HepG2 (cell line): Measurements from ENCODE around the gene TASOR. TPM values are rescaled to one million over a fixed set of nuclear protein-coding genes. Genes with fewer than 3 reads are reported as not detected.

ENCODE experiments used
- BORCS8-MEF2B ChIP-seq: sonication (generic); formaldehyde crosslinking; IDR thresholded peaks from 2 replicates; pipeline ENCODE4 v1.8.0; 2022; ENCODE audit warnings: mild to moderate bottlenecking, missing genetic modification reagents
- CAMTA2 ChIP-seq: sonication (generic); formaldehyde crosslinking; IDR thresholded peaks from 2 replicates; pipeline ENCODE4 v1.4.0; 2020; ENCODE audit warnings: mild to moderate bottlenecking, missing genetic modification reagents, borderline replicate concordance
- FOXA1 ChIP-seq, 2 experiments: fragments of 450-650 bp in 1 of 2; sonication (generic) in 1 of 2; formaldehyde crosslinking in 1 of 2; IDR thresholded peaks; 2 replicates each; pipeline versions ENCODE4 v1.4.0 to v1.6.1; 2016 to 2020; ENCODE audit warnings: missing genetic modification reagents in 1 of 2
- GABPA ChIP-seq, 2 experiments: IDR thresholded peaks; 2 replicates each; pipeline ENCODE4 v1.6.1; 2011 to 2016; ENCODE audit warnings: low read depth in 2 of 2, low read length in 1 of 2, missing biosample characterization in 1 of 2, missing genetic modification characterization in 1 of 2
- KDM5A ChIP-seq: fragments of 200-600 bp; sonication (generic); IDR thresholded peaks from 2 replicates; pipeline ENCODE4 v1.7.0; 2018; ENCODE audit warnings: antibody characterized with exemption, mild to moderate bottlenecking, low read length, borderline replicate concordance
- LCORL ChIP-seq, 2 experiments: fragments of 450-650 bp in 1 of 2; sonication (generic) in 1 of 2; formaldehyde crosslinking in 1 of 2; IDR thresholded peaks; 2 replicates each; pipeline versions ENCODE4 v1.5.0 to v1.6.1; 2017 to 2020; ENCODE audit warnings: antibody characterized with exemption in 1 of 2, missing genetic modification reagents in 1 of 2
- NONO ChIP-seq, 2 experiments: fragments of 450-650 bp in 1 of 2; sonication (generic) in 1 of 2; formaldehyde crosslinking in 1 of 2; IDR thresholded peaks in 1 of 2; conservative IDR thresholded peaks in 1 of 2; 2 replicates each; pipeline versions ENCODE4 v1.6.1 to v1.8.0; 2017 to 2022; ENCODE audit warnings: mild to moderate bottlenecking in 1 of 2, missing genetic modification reagents in 1 of 2, moderate library complexity in 1 of 2
- SAFB2 ChIP-seq: sonication (generic); formaldehyde crosslinking; IDR thresholded peaks from 2 replicates; pipeline ENCODE4 v1.5.1; 2020; ENCODE audit warnings: missing genetic modification reagents, low read depth, mild to moderate bottlenecking, borderline replicate concordance
- SNAPC2 ChIP-seq: sonication (generic); formaldehyde crosslinking; IDR thresholded peaks from 2 replicates; pipeline ENCODE4 v1.8.1; 2022; ENCODE audit warnings: mild to moderate bottlenecking, missing genetic modification reagents
- ZBTB46 ChIP-seq: sonication (generic); formaldehyde crosslinking; IDR thresholded peaks from 2 replicates; pipeline ENCODE4 v1.4.0; 2020; ENCODE audit warnings: mild to moderate bottlenecking, missing genetic modification reagents, borderline replicate concordance
- ZC3H13 ChIP-seq: sonication (generic); formaldehyde crosslinking; IDR thresholded peaks from 2 replicates; pipeline ENCODE4 v1.8.1; 2023; ENCODE audit warnings: mild to moderate bottlenecking, missing genetic modification reagents, moderate library complexity
- ZMAT3 ChIP-seq: sonication (generic); formaldehyde crosslinking; conservative IDR thresholded peaks from 2 replicates; pipeline ENCODE4 v1.7.0; 2021; ENCODE audit warnings: missing genetic modification reagents
- ZNF335 ChIP-seq: sonication (generic); formaldehyde crosslinking; IDR thresholded peaks from 2 replicates; pipeline ENCODE4 v1.4.0; 2020; ENCODE audit warnings: missing genetic modification reagents
- ZNF547 ChIP-seq: sonication (generic); formaldehyde crosslinking; IDR thresholded peaks from 2 replicates; pipeline ENCODE4 v1.5.1; 2020; ENCODE audit warnings: mild to moderate bottlenecking, missing genetic modification reagents
- ZNF672 ChIP-seq: sonication (generic); formaldehyde crosslinking; IDR thresholded peaks from 2 replicates; pipeline ENCODE4 v1.8.1; 2022; ENCODE audit warnings: missing genetic modification reagents
- ZNF704 ChIP-seq: sonication (generic); formaldehyde crosslinking; IDR thresholded peaks from 2 replicates; pipeline ENCODE4 v1.8.1; 2023; ENCODE audit warnings: mild to moderate bottlenecking, inconsistent platforms, moderate library complexity, missing genetic modification reagents, borderline replicate concordance
- polyA plus RNA-seq, 8 experiments: library from polyadenylated mRNA; depleted of rRNA in 3 of 8; stranded (reverse) in 7 of 8; unstranded in 1 of 8; fragments of >200 nt; fragmentation: Illumina TruSeq in 4 of 8; extraction: Trizol in 4 of 8; gene quantifications; 2 replicates each; pipeline versions ENCODE4 v1.2.1 to v1.2.3, GENCODE V29; 2011 to 2016; ENCODE audit warnings: low read depth in 4 of 8, missing spikeins in 1 of 8, mixed read lengths in 1 of 8; ENCODE audit not compliant: insufficient read depth in 1 of 8
- total RNA-seq, 5 experiments: library from RNA; depleted of rRNA; stranded (reverse); fragments of >200 nt; fragmentation: Illumina TruSeq; extraction: Trizol; gene quantifications; 2 replicates each; pipeline ENCODE4 v1.2.3, GENCODE V29; 2016; ENCODE audit warnings: low read depth in 1 of 5
- TF ChIP-seq, protein P1 (sequence below): sonication (generic); formaldehyde crosslinking; conservative IDR thresholded peaks from 2 replicates; pipeline ENCODE4 v1.8.0; 2022; ENCODE audit warnings: missing genetic modification reagents
- TF ChIP-seq, protein P2 (sequence below), 2 experiments: IDR thresholded peaks; 2 replicates each; pipeline ENCODE4 v1.6.1; 2011 to 2012; ENCODE audit warnings: low read length in 2 of 2, borderline replicate concordance in 1 of 2, low read depth in 1 of 2, mild to moderate bottlenecking in 1 of 2, moderate library complexity in 1 of 2

TASOR gene
- total and polyA plus RNA-seq, 2 of the 13 experiments (the other 11 are each of a cell fraction or from before 2014, with no cell fraction given) = 20.1 to 32.5 TPM

- TF ChIP-seq ZBTB46 (no peak; the same call in 1 of the 2 replicates), ZNF704 (CRISPR knock-in tag) (peak; percentile 89), ZC3H13 (CRISPR knock-in tag) (peak; percentile 19; the same call in 1 of the 2 replicates), ZNF672 (CRISPR knock-in tag) (no peak), KDM5A (no peak), ZNF547 (CRISPR knock-in tag) (peak; percentile 97), CAMTA2 (no peak), NONO (IDR thresholded peaks at IDR 0.05) (no peak), NONO (CRISPR knock-in tag; conservative IDR thresholded peaks at IDR 0.05) (no peak; the same call in 1 of the 2 replicates), LCORL (IDR thresholded peaks at IDR 0.05) (no peak), LCORL (CRISPR knock-in tag; IDR thresholded peaks at IDR 0.05) (no peak), FOXA1 (IDR thresholded peaks at IDR 0.05) (no peak), FOXA1 (CRISPR knock-in tag; IDR thresholded peaks at IDR 0.05) (no peak), ZMAT3 (CRISPR knock-in tag) (peak; percentile 92), GABPA (IDR thresholded peaks at IDR 0.05; ENCODE audit: low read depth, low read length) (no peak), GABPA (CRISPR knock-in tag; IDR thresholded peaks at IDR 0.05; ENCODE audit: low read depth) (peak; percentile 13; the same call in 1 of the 2 replicates), SAFB2 (CRISPR knock-in tag) (no peak; the same call in 1 of the 2 replicates), SNAPC2 (CRISPR knock-in tag) (no peak), BORCS8-MEF2B (CRISPR knock-in tag) (peak; percentile 91), ZNF335 (no peak)
- TF ChIP-seq, protein P1, sequence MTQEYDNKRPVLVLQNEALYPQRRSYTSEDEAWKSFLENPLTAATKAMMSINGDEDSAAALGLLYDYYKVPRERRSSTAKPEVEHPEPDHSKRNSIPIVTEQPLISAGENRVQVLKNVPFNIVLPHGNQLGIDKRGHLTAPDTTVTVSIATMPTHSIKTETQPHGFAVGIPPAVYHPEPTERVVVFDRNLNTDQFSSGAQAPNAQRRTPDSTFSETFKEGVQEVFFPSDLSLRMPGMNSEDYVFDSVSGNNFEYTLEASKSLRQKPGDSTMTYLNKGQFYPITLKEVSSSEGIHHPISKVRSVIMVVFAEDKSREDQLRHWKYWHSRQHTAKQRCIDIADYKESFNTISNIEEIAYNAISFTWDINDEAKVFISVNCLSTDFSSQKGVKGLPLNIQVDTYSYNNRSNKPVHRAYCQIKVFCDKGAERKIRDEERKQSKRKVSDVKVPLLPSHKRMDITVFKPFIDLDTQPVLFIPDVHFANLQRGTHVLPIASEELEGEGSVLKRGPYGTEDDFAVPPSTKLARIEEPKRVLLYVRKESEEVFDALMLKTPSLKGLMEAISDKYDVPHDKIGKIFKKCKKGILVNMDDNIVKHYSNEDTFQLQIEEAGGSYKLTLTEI (CRISPR knock-in tag) = no peak
- TF ChIP-seq, protein P2, sequence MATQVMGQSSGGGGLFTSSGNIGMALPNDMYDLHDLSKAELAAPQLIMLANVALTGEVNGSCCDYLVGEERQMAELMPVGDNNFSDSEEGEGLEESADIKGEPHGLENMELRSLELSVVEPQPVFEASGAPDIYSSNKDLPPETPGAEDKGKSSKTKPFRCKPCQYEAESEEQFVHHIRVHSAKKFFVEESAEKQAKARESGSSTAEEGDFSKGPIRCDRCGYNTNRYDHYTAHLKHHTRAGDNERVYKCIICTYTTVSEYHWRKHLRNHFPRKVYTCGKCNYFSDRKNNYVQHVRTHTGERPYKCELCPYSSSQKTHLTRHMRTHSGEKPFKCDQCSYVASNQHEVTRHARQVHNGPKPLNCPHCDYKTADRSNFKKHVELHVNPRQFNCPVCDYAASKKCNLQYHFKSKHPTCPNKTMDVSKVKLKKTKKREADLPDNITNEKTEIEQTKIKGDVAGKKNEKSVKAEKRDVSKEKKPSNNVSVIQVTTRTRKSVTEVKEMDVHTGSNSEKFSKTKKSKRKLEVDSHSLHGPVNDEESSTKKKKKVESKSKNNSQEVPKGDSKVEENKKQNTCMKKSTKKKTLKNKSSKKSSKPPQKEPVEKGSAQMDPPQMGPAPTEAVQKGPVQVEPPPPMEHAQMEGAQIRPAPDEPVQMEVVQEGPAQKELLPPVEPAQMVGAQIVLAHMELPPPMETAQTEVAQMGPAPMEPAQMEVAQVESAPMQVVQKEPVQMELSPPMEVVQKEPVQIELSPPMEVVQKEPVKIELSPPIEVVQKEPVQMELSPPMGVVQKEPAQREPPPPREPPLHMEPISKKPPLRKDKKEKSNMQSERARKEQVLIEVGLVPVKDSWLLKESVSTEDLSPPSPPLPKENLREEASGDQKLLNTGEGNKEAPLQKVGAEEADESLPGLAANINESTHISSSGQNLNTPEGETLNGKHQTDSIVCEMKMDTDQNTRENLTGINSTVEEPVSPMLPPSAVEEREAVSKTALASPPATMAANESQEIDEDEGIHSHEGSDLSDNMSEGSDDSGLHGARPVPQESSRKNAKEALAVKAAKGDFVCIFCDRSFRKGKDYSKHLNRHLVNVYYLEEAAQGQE (IDR thresholded peaks at IDR 0.05; ENCODE audit: borderline replicate concordance in 1 of 2, low read depth in 1 of 2, low read length in 2 of 2) = no peak
Measured at GRCh38 chr3:56683122-56683817, at the start of gene TASOR (continued).
